ENCODE results near the gene CTSA. TPM values are rescaled to one million over a fixed set of nuclear protein-coding genes. Genes with fewer than 3 reads are reported as not detected.

Gene CTSA
- total RNA-seq, 1 experiment from 2014 or later, result 39.5 TPM

- no peak overlapping the region for H3K4me2 ChIP-seq (ENCODE audit: low read depth, low read length, poor library complexity, severe bottlenecking)
- no peaks in the 10 kb centered on the region for H3K79me2 ChIP-seq (ENCODE audit: low read length)
- no peaks in the 10 kb centered on the region for H3K9me3 ChIP-seq (ENCODE audit: low read length)
- no peak overlapping the region for H3K9ac ChIP-seq (ENCODE audit: low read length)
- no peaks in the 10 kb centered on the region for H3K9me2 ChIP-seq (replicated peaks; ENCODE audit: insufficient read depth, low read length)
- H3K36me3 ChIP-seq (ENCODE audit: insufficient read depth, low read length), result peaks cover 16% of the 10 kb centered on the region
- H3K27ac ChIP-seq (ENCODE audit: low read length), result no peak overlapping the region
- no peak overlapping the region for H3K4me3 ChIP-seq (ENCODE audit: low read length)
- no peaks in the 10 kb centered on the region for H3K27me3 ChIP-seq (ENCODE audit: low read length)
- no peak overlapping the region for H2AFZ ChIP-seq (ENCODE audit: low read length)
- no peaks in the 10 kb centered on the region for H4K20me1 ChIP-seq (ENCODE audit: insufficient read depth, low read depth, low read length)
- peak; percentile 61 for DNase-seq
- peaks cover 5% of the 10 kb centered on the region; the same call in 1 of the 2 replicates for H3K4me1 ChIP-seq (ENCODE audit: low read length)
These were observed 57.2 kb downstream of the CTSA start for GRCh38 chr20:45948261-45948733.

Other genes starting within 250 kb of the CTSA start
- gene WFDC11, start 221.1 kb upstream of the CTSA start, total RNA-seq (2014; rRNA removed; shearing (Covaris generic); ENCODE audit: low replicate concordance), result not detected in 2 replicates
- gene WFDC13, start 189.3 kb upstream of the CTSA start, total RNA-seq (2014; rRNA removed; shearing (Covaris generic); ENCODE audit: low replicate concordance), result not detected in 2 replicates
- gene WFDC10B, start 186.3 kb upstream of the CTSA start, total RNA-seq (2014; rRNA removed; shearing (Covaris generic); ENCODE audit: low replicate concordance), result not detected in 2 replicates
- gene SPINT4, start 169.0 kb upstream of the CTSA start, total RNA-seq (2014; rRNA removed; shearing (Covaris generic); ENCODE audit: low replicate concordance), result not detected in 2 replicates
- gene WFDC3, start 99.5 kb upstream of the CTSA start, total RNA-seq (2014; rRNA removed; shearing (Covaris generic); ENCODE audit: low replicate concordance), result not detected in 2 replicates
- 14.2 and 36.0 TPM in 2 replicates for gene DNTTIP1, start 99.4 kb upstream of the CTSA start, total RNA-seq (2014; rRNA removed; shearing (Covaris generic); ENCODE audit: low replicate concordance)
- gene UBE2C, start 78.7 kb upstream of the CTSA start, total RNA-seq (2014; rRNA removed; shearing (Covaris generic); ENCODE audit: low replicate concordance), result 124 and 141 TPM in 2 replicates
- gene TNNC2, start 64.0 kb upstream of the CTSA start, total RNA-seq (2014; rRNA removed; shearing (Covaris generic); ENCODE audit: low replicate concordance), result not detected in 2 replicates
- not detected in 2 replicates for gene SNX21, start 57.5 kb upstream of the CTSA start, total RNA-seq (2014; rRNA removed; shearing (Covaris generic); ENCODE audit: low replicate concordance)
- gene ACOT8, start 33.9 kb upstream of the CTSA start, total RNA-seq (2014; rRNA removed; shearing (Covaris generic); ENCODE audit: low replicate concordance), result 93.7 and 96.4 TPM in 2 replicates
- gene ZSWIM3, start 33.7 kb upstream of the CTSA start, total RNA-seq (2014; rRNA removed; shearing (Covaris generic); ENCODE audit: low replicate concordance), result 8.9 and 9.9 TPM in 2 replicates
- gene ZSWIM1, start 10.1 kb upstream of the CTSA start, total RNA-seq (2014; rRNA removed; shearing (Covaris generic); ENCODE audit: low replicate concordance), result 10.8 and 19.0 TPM in 2 replicates
- gene SPATA25, start 3.7 kb upstream of the CTSA start, total RNA-seq (2014; rRNA removed; shearing (Covaris generic); ENCODE audit: low replicate concordance), result 4.7 TPM in 1 of 2 replicates, not detected in the other
- 3.1 and 4.3 TPM in 2 replicates for gene NEURL2, start 127 bp upstream of the CTSA start, total RNA-seq (2014; rRNA removed; shearing (Covaris generic); ENCODE audit: low replicate concordance)
- 19.8 and 29.0 TPM in 2 replicates for gene PLTP, start 20.8 kb downstream of the CTSA start, total RNA-seq (2014; rRNA removed; shearing (Covaris generic); ENCODE audit: low replicate concordance)
- 10.0 and 12.0 TPM in 2 replicates for gene PCIF1, start 43.3 kb downstream of the CTSA start, total RNA-seq (2014; rRNA removed; shearing (Covaris generic); ENCODE audit: low replicate concordance)
- gene ZNF335, start 80.9 kb downstream of the CTSA start, total RNA-seq (2014; rRNA removed; shearing (Covaris generic); ENCODE audit: low replicate concordance), result 13.2 and 20.3 TPM in 2 replicates
- gene MMP9, start 117.6 kb downstream of the CTSA start, total RNA-seq (2014; rRNA removed; shearing (Covaris generic); ENCODE audit: low replicate concordance), result not detected in 2 replicates
- not detected in 2 replicates for gene SLC12A5, start 137.9 kb downstream of the CTSA start, total RNA-seq (2014; rRNA removed; shearing (Covaris generic); ENCODE audit: low replicate concordance)
- 20.4 and 32.8 TPM in 2 replicates for gene NCOA5, start 198.6 kb downstream of the CTSA start, total RNA-seq (2014; rRNA removed; shearing (Covaris generic); ENCODE audit: low replicate concordance)
- gene CD40, start 227.0 kb downstream of the CTSA start, total RNA-seq (2014; rRNA removed; shearing (Covaris generic); ENCODE audit: low replicate concordance), result 6.3 and 12.1 TPM in 2 replicates

Measured in Karpas-422 (cell line).